ENCODE data around the gene CTCF. TPM values are rescaled to one million over a fixed set of nuclear protein-coding genes. Genes with fewer than 3 reads are reported as not detected.

Gene CTCF
- total and polyA plus RNA-seq, 2 experiments from 2014 or later = 64.5 to 72.3 TPM

DNA sequence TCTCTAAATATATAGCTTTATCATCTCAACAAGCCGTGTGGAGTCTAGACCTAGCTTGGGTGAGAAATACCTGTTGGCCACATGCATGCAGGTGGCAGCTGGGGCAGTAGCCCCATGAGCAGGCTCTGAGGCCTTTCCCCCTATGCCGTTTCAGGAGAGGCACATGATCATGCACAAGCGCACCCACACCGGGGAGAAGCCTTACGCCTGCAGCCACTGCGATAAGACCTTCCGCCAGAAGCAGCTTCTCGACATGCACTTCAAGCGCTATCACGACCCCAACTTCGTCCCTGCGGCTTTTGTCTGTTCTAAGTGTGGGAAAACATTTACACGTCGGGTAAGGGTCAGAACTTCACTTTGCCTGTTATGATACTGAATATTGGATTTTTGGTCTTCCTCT, 65.9 kb downstream of the CTCF start (continued):
- TF ChIP-seq, protein P1, sequence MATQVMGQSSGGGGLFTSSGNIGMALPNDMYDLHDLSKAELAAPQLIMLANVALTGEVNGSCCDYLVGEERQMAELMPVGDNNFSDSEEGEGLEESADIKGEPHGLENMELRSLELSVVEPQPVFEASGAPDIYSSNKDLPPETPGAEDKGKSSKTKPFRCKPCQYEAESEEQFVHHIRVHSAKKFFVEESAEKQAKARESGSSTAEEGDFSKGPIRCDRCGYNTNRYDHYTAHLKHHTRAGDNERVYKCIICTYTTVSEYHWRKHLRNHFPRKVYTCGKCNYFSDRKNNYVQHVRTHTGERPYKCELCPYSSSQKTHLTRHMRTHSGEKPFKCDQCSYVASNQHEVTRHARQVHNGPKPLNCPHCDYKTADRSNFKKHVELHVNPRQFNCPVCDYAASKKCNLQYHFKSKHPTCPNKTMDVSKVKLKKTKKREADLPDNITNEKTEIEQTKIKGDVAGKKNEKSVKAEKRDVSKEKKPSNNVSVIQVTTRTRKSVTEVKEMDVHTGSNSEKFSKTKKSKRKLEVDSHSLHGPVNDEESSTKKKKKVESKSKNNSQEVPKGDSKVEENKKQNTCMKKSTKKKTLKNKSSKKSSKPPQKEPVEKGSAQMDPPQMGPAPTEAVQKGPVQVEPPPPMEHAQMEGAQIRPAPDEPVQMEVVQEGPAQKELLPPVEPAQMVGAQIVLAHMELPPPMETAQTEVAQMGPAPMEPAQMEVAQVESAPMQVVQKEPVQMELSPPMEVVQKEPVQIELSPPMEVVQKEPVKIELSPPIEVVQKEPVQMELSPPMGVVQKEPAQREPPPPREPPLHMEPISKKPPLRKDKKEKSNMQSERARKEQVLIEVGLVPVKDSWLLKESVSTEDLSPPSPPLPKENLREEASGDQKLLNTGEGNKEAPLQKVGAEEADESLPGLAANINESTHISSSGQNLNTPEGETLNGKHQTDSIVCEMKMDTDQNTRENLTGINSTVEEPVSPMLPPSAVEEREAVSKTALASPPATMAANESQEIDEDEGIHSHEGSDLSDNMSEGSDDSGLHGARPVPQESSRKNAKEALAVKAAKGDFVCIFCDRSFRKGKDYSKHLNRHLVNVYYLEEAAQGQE (IDR thresholded peaks at IDR 0.05; ENCODE audit: unreplicated experiment) = no peak
- TF ChIP-seq JUNB (IDR thresholded peaks at IDR 0.05; ENCODE audit: unreplicated experiment) (no peak), NANOG (IDR thresholded peaks at IDR 0.05; ENCODE audit: borderline replicate concordance) (no peak), POLR2AphosphoS5 (IDR thresholded peaks at IDR 0.05; ENCODE audit: low read depth) (no peak), ZNF114 (CRISPR knock-in tag; IDR thresholded peaks at IDR 0.05) (no peak), STAT1 (IDR thresholded peaks at IDR 0.05; ENCODE audit: unreplicated experiment) (no peak), EZH2phosphoT487 (IDR thresholded peaks at IDR 0.05; ENCODE audit: unreplicated experiment) (no peak)
- TF ChIP-seq, protein P2, sequence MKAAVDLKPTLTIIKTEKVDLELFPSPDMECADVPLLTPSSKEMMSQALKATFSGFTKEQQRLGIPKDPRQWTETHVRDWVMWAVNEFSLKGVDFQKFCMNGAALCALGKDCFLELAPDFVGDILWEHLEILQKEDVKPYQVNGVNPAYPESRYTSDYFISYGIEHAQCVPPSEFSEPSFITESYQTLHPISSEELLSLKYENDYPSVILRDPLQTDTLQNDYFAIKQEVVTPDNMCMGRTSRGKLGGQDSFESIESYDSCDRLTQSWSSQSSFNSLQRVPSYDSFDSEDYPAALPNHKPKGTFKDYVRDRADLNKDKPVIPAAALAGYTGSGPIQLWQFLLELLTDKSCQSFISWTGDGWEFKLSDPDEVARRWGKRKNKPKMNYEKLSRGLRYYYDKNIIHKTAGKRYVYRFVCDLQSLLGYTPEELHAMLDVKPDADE (IDR thresholded peaks at IDR 0.05) = no peak

DNA sequence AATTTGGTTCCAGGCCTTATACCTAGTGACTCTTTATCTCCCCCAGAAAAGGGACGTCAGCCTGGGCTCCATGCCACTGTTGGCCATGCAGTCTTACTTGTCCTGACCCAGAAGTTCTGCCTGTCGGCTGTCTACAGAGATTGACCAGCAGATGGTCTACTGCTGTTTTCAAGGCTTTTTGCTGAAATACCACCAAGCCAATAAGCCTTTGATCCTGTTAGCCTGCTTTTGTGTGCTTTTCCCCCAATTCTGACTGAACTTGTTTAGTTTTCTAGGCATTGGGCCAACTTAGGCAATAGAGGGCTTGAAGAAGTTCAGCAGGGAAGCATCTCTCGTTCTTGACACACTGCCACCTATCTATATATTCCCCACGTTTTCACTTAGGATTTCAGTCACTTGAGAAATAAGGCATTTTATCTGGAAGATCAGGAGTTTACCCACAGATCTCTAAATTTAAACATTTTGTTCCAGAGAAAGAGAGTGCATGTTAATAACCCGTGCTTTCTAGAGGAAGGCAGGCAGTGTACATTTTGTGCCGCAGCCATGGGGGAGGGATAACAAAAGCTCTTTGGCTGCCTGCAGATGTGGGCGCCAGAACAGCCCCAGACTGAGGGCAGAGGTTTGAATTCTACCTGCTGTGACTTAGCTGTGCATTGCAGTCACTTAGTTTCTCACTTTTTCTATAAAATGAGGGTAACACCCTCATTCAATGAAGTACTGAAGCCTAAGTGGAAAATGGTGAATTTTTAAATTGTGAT, 70.3 kb downstream of the CTCF start:
- Histone ChIP-seq H3K4me1 (ENCODE audit: insufficient read depth) (no peaks in the 10 kb centered on the region), H3K4me2 (no peak overlapping the region), H3F3A (replicated peaks; ENCODE audit: low read depth) (peaks cover 3% of the 10 kb centered on the region; the same call in 1 of the 2 replicates), H4K20me1 (replicated peaks; ENCODE audit: insufficient read depth) (no peaks in the 10 kb centered on the region; the same call in 1 of the 2 replicates), H3K36me3 (ENCODE audit: insufficient read depth) (peaks cover 45% of the 10 kb centered on the region), H3K27me3 (ENCODE audit: insufficient read depth) (no peaks in the 10 kb centered on the region), H3K4me3 (no peak overlapping the region), H3K9me2 (ENCODE audit: insufficient read depth) (no peaks in the 10 kb centered on the region), H2AFZ (no peak overlapping the region), H3K27ac (ENCODE audit: low read depth) (no peak overlapping the region), H3K79me2 (replicated peaks; ENCODE audit: insufficient read depth) (peaks cover 7% of the 10 kb centered on the region; the same call in 1 of the 2 replicates)
- Mint-ChIP-seq H3K27me3 (ENCODE audit: insufficient read depth, low read depth, poor library complexity) (peaks cover 2% of the 10 kb centered on the region), H3K4me1 (no peaks in the 10 kb centered on the region), H3K36me3 (ENCODE audit: low read depth) (peaks cover 73% of the 10 kb centered on the region), H3K27ac (no peak overlapping the region), H3K9me3 (no peaks in the 10 kb centered on the region), H3K4me3 (no peak overlapping the region)
- DNase-seq (ENCODE audit: low spot score) = no peak
- TF ChIP-seq JUNB (IDR thresholded peaks at IDR 0.05; ENCODE audit: unreplicated experiment) (no peak), EZH2phosphoT487 (IDR thresholded peaks at IDR 0.05; ENCODE audit: unreplicated experiment) (no peak), ZNF114 (CRISPR knock-in tag; IDR thresholded peaks at IDR 0.05) (no peak), CREB1 (CRISPR knock-in tag; IDR thresholded peaks at IDR 0.05; ENCODE audit: low read depth) (no peak), NANOG (IDR thresholded peaks at IDR 0.05; ENCODE audit: borderline replicate concordance) (no peak), ZNF331 (CRISPR knock-in tag; IDR thresholded peaks at IDR 0.05; ENCODE audit: low read depth) (no peak)
- TF ChIP-seq, protein P1 (IDR thresholded peaks at IDR 0.05; ENCODE audit: unreplicated experiment) = no peak
- TF ChIP-seq, protein P3, sequence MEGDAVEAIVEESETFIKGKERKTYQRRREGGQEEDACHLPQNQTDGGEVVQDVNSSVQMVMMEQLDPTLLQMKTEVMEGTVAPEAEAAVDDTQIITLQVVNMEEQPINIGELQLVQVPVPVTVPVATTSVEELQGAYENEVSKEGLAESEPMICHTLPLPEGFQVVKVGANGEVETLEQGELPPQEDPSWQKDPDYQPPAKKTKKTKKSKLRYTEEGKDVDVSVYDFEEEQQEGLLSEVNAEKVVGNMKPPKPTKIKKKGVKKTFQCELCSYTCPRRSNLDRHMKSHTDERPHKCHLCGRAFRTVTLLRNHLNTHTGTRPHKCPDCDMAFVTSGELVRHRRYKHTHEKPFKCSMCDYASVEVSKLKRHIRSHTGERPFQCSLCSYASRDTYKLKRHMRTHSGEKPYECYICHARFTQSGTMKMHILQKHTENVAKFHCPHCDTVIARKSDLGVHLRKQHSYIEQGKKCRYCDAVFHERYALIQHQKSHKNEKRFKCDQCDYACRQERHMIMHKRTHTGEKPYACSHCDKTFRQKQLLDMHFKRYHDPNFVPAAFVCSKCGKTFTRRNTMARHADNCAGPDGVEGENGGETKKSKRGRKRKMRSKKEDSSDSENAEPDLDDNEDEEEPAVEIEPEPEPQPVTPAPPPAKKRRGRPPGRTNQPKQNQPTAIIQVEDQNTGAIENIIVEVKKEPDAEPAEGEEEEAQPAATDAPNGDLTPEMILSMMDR (conservative IDR thresholded peaks at IDR 0.05; ENCODE audit: low read depth in 2 of 2) = no peak
- TF ChIP-seq, protein P2 (IDR thresholded peaks at IDR 0.05) = no peak
- ATAC-seq = no peak
